NK-92 treated with Interleukin-12 subunit alpha and Interleukin-12 subunit beta, amount 100 ng/mL, for 24 hours (cell line): ENCODE results near the gene UBE2H.
"Not testable (repeated sequence)": the region's sequence is repeated elsewhere in the genome, so short reads cannot be mapped to it uniquely, and the experiment has no call there.

Experiments
- DNase-seq: peaks from one replicate; lab custom pipeline; 2025; lab: John Stamatoyannopoulos, UW

Gene UBE2H

GRCh38 chr7:129874722-129875121 lies 78.0 kb downstream of the UBE2H start:
- DNase-seq, result no peak

GRCh38 chr7:129872054-129872453 lies 80.7 kb downstream of the UBE2H start:
- no peak for DNase-seq

- DNase-seq, result no peak
These were observed 82.1 kb downstream of the UBE2H start for GRCh38 chr7:129870668-129871067.

- no peak for DNase-seq
These were observed 86.5 kb downstream of the UBE2H start for GRCh38 chr7:129866251-129866650.

- DNase-seq, result no peak
These were observed 86.9 kb downstream of the UBE2H start for GRCh38 chr7:129865925-129866201.

- no peak for DNase-seq
These were observed 87.5 kb downstream of the UBE2H start for GRCh38 chr7:129865093-129865924.

- not testable (repeated sequence) for DNase-seq
These were observed 88.1 kb downstream of the UBE2H start for GRCh38 chr7:129864676-129865075.

GRCh38 chr7:129864042-129864441 lies 88.7 kb downstream of the UBE2H start:
- no peak for DNase-seq

- DNase-seq, result no peak
These were observed 90.1 kb downstream of the UBE2H start for GRCh38 chr7:129862682-129863081.

GRCh38 chr7:129860784-129861183 lies 92.0 kb downstream of the UBE2H start:
- not testable (repeated sequence) for DNase-seq

- no peak for DNase-seq
These were observed 93.6 kb downstream of the UBE2H start for GRCh38 chr7:129859183-129859582.

- DNase-seq, result no peak
These were observed 94.3 kb downstream of the UBE2H start for GRCh38 chr7:129858490-129858889.

- DNase-seq, result no peak
These were observed 95.4 kb downstream of the UBE2H start for GRCh38 chr7:129857313-129857712.

- DNase-seq, result no peak
These were observed 96.6 kb downstream of the UBE2H start for GRCh38 chr7:129855935-129856717.

- DNase-seq, result no peak
These were observed 97.5 kb downstream of the UBE2H start for GRCh38 chr7:129855234-129855673.

GRCh38 chr7:129854401-129854800 lies 98.4 kb downstream of the UBE2H start:
- no peak for DNase-seq

GRCh38 chr7:129853661-129854268 lies 99.0 kb downstream of the UBE2H start:
- no peak for DNase-seq

- DNase-seq, result no peak
These were observed 101.0 kb downstream of the UBE2H start for GRCh38 chr7:129851809-129852208.

- DNase-seq, result no peak
These were observed 101.6 kb downstream of the UBE2H start for GRCh38 chr7:129851174-129851573.

GRCh38 chr7:129848436-129848835 lies 104.3 kb downstream of the UBE2H start:
- DNase-seq, result no peak

GRCh38 chr7:129845972-129846327 lies 106.8 kb downstream of the UBE2H start:
- DNase-seq, result no peak

- no peak for DNase-seq
These were observed 107.4 kb downstream of the UBE2H start for GRCh38 chr7:129845178-129845971.
